SK-N-SH (cell line): Measurements from ENCODE around the gene PARP11. TPM values are rescaled to one million over a fixed set of nuclear protein-coding genes. Genes with fewer than 3 reads are reported as not detected.

Source experiments
- CTCF ChIA-PET: fragments of 300-600, 350-600 bp; formaldehyde crosslinking; extraction: SDS; loops from one replicate; lab custom pipeline; 2021; lab: Yijun Ruan, JAX
- POLR2A ChIA-PET: fragments of 350-600 bp; sonication (Branson Sonifier 250); formaldehyde crosslinking; extraction: SDS; loops from one replicate; lab custom pipeline; 2020; ENCODE audit warnings: antibody characterized with exemption, inconsistent platforms; lab: Yijun Ruan, JAX
- DNase-seq: peaks from one replicate; pipeline ENCODE4 v3.0.0; 2012
- H2AFZ ChIP-seq: fragments of 200-600 bp; sonication (generic); 2 replicates; pipeline ENCODE4 v1.8.1; 2016; ENCODE audit warnings: antibody characterized with exemption, mild to moderate bottlenecking, low read depth
- H3F3A ChIP-seq: fragments of 200-600 bp; sonication (generic); replicated peaks from 2 replicates; pipeline ENCODE3; 2016; ENCODE audit warnings: antibody characterized with exemption, mild to moderate bottlenecking; ENCODE audit not compliant: insufficient read depth
- H3K27ac ChIP-seq, 2 experiments: fragments of 200-500 bp in 1 of 2; fragments of 200-600 bp in 1 of 2; sonication (Bioruptor generic) in 1 of 2; sonication (generic), shearing (Covaris generic) in 1 of 2; 2 replicates each; pipeline versions ENCODE4 v1.5.1 to v1.6.1; 2014 to 2016; ENCODE audit warnings: low read depth in 2 of 2, inconsistent platforms in 1 of 2, low read length in 1 of 2, mild to moderate bottlenecking in 1 of 2, mixed read lengths in 1 of 2
- H3K27me3 ChIP-seq: fragments of 200-600 bp; sonication (generic), shearing (Covaris generic); 2 replicates; pipeline ENCODE4 v1.6.1; 2016; ENCODE audit warnings: mixed run types; ENCODE audit not compliant: insufficient read depth
- H3K36me3 ChIP-seq, 2 experiments: fragments of 200-500 bp in 1 of 2; fragments of 200-600 bp in 1 of 2; sonication (Bioruptor generic) in 1 of 2; sonication (generic) in 1 of 2; replicated peaks in 1 of 2; 2 replicates each; pipeline versions ENCODE3 to v1.5.1; 2014 to 2016; ENCODE audit warnings: low read length in 1 of 2, mild to moderate bottlenecking in 1 of 2; ENCODE audit not compliant: insufficient read depth in 2 of 2, control insufficient read depth in 1 of 2
- H3K4me1 ChIP-seq, 2 experiments: fragments of 200-500 bp in 1 of 2; fragments of 200-600 bp in 1 of 2; sonication (Bioruptor generic) in 1 of 2; sonication (generic), shearing (Covaris generic) in 1 of 2; 2 replicates each; pipeline versions ENCODE4 v1.5.1 to v1.6.1; 2014 to 2016; ENCODE audit warnings: low read depth in 1 of 2, low read length in 1 of 2, mixed run types in 1 of 2; ENCODE audit not compliant: insufficient read depth in 2 of 2, control insufficient read depth in 1 of 2
- H3K4me2 ChIP-seq: fragments of 200-600 bp; sonication (generic), shearing (Covaris generic); 2 replicates; pipeline ENCODE4 v1.6.1; 2017; ENCODE audit warnings: mixed run types
- H3K4me3 ChIP-seq, 2 experiments: fragments of 200-500 bp in 1 of 2; fragments of 200-600 bp in 1 of 2; sonication (Bioruptor generic) in 1 of 2; sonication (generic), shearing (Covaris generic) in 1 of 2; 2 replicates each; pipeline versions ENCODE4 v1.5.1 to v1.8.1; 2014 to 2016; ENCODE audit warnings: low read depth in 2 of 2, inconsistent platforms in 1 of 2, low read length in 1 of 2, mild to moderate bottlenecking in 1 of 2, mixed read lengths in 1 of 2, moderate library complexity in 1 of 2
- H3K79me2 ChIP-seq: fragments of 200-600 bp; sonication (generic); 2 replicates; pipeline ENCODE4 v1.8.1; 2017; ENCODE audit warnings: mild to moderate bottlenecking; ENCODE audit not compliant: insufficient read depth
- H3K9ac ChIP-seq: fragments of 200-600 bp; sonication (generic); 2 replicates; pipeline ENCODE4 v1.6.1; 2017; ENCODE audit warnings: mixed run types
- H3K9me2 ChIP-seq: fragments of 200-600 bp; sonication (generic); 2 replicates; pipeline ENCODE4 v1.6.1; 2017; ENCODE audit warnings: mixed run types
- H3K9me3 ChIP-seq: fragments of 200-600 bp; sonication (generic); 2 replicates; pipeline ENCODE4 v1.6.1; 2017; ENCODE audit warnings: mixed run types, mild to moderate bottlenecking, moderate library complexity
- H4K20me1 ChIP-seq: fragments of 200-600 bp; sonication (generic); 2 replicates; pipeline ENCODE4 v1.6.1; 2017; ENCODE audit warnings: mild to moderate bottlenecking, mixed run types; ENCODE audit not compliant: insufficient read depth
- FOXM1 ChIP-seq: IDR thresholded peaks from 2 replicates; pipeline ENCODE4 v1.4.0; 2012; ENCODE audit warnings: low read depth, mild to moderate bottlenecking
- GABPA ChIP-seq: IDR thresholded peaks from 2 replicates; pipeline ENCODE4 v1.4.0; 2012; ENCODE audit warnings: low read depth, mild to moderate bottlenecking
- MEF2A ChIP-seq: IDR thresholded peaks from 2 replicates; pipeline ENCODE4 v1.4.0; 2012; ENCODE audit warnings: low read depth, borderline replicate concordance
- NFIC ChIP-seq: IDR thresholded peaks from 2 replicates; pipeline ENCODE4 v1.4.0; 2012; ENCODE audit warnings: borderline replicate concordance
- POLR2AphosphoS5 ChIP-seq: IDR thresholded peaks from 2 replicates; pipeline ENCODE4 v1.6.1; 2012; ENCODE audit warnings: low read depth, low read length
- REST ChIP-seq: IDR thresholded peaks from 2 replicates; pipeline ENCODE4 v1.6.1; 2012; ENCODE audit warnings: mild to moderate bottlenecking, low read depth, low read length, moderate library complexity
- SIN3A ChIP-seq: IDR thresholded peaks from 2 replicates; pipeline ENCODE4 v1.6.1; 2012; ENCODE audit warnings: low read depth, mild to moderate bottlenecking, low read length, moderate library complexity, borderline replicate concordance
- USF2 ChIP-seq: fragments of 150-350 bp; IDR thresholded peaks from 2 replicates; pipeline ENCODE4 v1.6.1; 2017; ENCODE audit warnings: antibody characterized with exemption, low read length, low read depth, borderline replicate concordance
- YY1 ChIP-seq: IDR thresholded peaks from 2 replicates; pipeline ENCODE4 v1.4.0; 2012; ENCODE audit warnings: low read depth, mild to moderate bottlenecking
- WGBS: methylation state at CpG from one replicate; pipeline ENCODE4 v1.1.6; 2017; ENCODE audit warnings: low lambda C conversion rate; 5-methylcytosine and 5-hydroxymethylcytosine counted together
- polyA plus RNA-seq, 3 experiments: library from polyadenylated mRNA; depleted of rRNA; stranded (reverse); fragments of >200 nt; gene quantifications; 2 replicates each; pipeline ENCODE4 v1.2.3, GENCODE V29; 2012
- TF ChIP-seq, protein P1 (sequence below): fragments of 200-600 bp; sonication (generic); IDR thresholded peaks from 2 replicates; pipeline ENCODE4 v1.6.1; 2017; ENCODE audit warnings: antibody characterized with exemption, mild to moderate bottlenecking, moderate library complexity

The PARP11 gene
- polyA plus RNA-seq, 1 of the 3 experiments (the other 2 are of a cell fraction) = 1.8 TPM

DNA sequence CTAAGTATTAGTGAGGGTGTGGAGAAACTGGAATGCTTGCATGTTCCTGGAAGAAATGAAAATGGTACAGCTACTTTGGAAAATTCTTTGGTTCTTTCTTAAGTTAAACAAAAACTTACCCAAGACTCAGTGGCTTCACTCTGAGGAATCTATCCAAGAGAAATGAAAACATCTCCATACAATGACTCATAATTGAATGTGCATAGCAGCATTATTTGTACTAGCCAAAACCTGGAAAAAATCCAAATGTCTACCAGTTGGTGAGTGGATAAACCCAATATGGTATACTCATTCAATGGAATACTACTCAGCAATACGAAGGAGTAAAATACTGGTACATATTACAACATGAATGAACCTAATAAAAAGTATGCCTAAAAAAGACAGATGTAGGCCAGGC, 102.3 kb downstream of the PARP11 start:
- H3K27me3 ChIP-seq = peaks cover 6% of the 10 kb centered on the region; the same call in 1 of the 2 replicates
- H3K4me2 ChIP-seq = no peak overlapping the region
- no peak overlapping the region for H3K4me3 ChIP-seq
- H3K9ac ChIP-seq = no peak overlapping the region
- no peaks in the 10 kb centered on the region for H3K36me3 ChIP-seq
- H3F3A ChIP-seq = no peaks in the 10 kb centered on the region
- WGBS = 69% methylated on average over 1 of the region's 1 CpG
- ChIA-PET CTCF (interaction anchor here (4.4 to 10.3 kb wide), 2 partner anchors 34 to 472 kb away, joined by 20 to 203 read pairs; no protein-coding TSS in a partner anchor), POLR2A (no interaction called here)
- H3K4me1 ChIP-seq = no peaks in the 10 kb centered on the region
- TF ChIP-seq REST = no peak
- no peak for DNase-seq
- no peak overlapping the region for H2AFZ ChIP-seq
- no peaks in the 10 kb centered on the region for H3K79me2 ChIP-seq
- H3K9me2 ChIP-seq = no peaks in the 10 kb centered on the region
- H3K27ac ChIP-seq = no peak overlapping the region
- H4K20me1 ChIP-seq = no peaks in the 10 kb centered on the region
- H3K9me3 ChIP-seq = no peaks in the 10 kb centered on the region

DNA sequence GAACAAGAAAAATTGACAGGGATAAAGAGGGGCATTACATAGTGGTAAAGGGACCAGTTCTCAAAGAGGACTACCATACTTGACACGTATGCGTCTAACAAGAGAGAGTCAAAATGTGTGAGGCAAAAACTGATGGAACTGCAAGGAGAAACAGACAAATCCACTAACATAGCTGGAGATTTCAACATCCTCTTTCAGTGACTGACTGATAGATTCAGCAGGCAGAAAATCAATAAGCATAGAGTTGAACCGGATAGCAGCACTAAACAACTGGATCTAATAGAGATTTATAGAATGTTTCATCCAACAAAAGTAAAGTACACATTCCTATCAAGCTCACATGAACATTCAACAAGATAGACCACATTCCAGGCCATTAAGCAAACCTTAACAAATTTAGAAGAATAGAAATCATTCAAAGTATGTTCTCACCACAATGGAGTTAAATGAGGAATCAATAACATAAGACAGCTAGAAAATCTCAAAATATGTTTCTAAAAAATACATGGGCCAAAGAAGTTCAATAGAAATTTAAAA, 104.2 kb downstream of the PARP11 start:
- Histone ChIP-seq H3K27me3 (peaks cover 4% of the 10 kb centered on the region; the same call in 1 of the 2 replicates), H3K9ac (no peak overlapping the region), H3K79me2 (no peaks in the 10 kb centered on the region), H3K4me1 (no peaks in the 10 kb centered on the region), H3F3A (no peaks in the 10 kb centered on the region), H2AFZ (no peak overlapping the region), H3K4me3 (no peak overlapping the region), H3K9me3 (no peaks in the 10 kb centered on the region)
- CTCF ChIA-PET = interaction anchor here (0.7 to 10.3 kb wide), 3 partner anchors 35 to 470 kb away, joined by 3 to 203 read pairs (median 4); no protein-coding TSS in a partner anchor
- DNase-seq = no peak
- 88% methylated on average over 3 of the region's 3 CpGs for WGBS
- TF ChIP-seq MEF2A = no peak
- no peak for TF ChIP-seq NFIC
- no peak for TF ChIP-seq POLR2AphosphoS5
- no peak for TF ChIP-seq SIN3A
- TF ChIP-seq FOXM1 = no peak
- no peak for TF ChIP-seq USF2
- TF ChIP-seq, protein P1, sequence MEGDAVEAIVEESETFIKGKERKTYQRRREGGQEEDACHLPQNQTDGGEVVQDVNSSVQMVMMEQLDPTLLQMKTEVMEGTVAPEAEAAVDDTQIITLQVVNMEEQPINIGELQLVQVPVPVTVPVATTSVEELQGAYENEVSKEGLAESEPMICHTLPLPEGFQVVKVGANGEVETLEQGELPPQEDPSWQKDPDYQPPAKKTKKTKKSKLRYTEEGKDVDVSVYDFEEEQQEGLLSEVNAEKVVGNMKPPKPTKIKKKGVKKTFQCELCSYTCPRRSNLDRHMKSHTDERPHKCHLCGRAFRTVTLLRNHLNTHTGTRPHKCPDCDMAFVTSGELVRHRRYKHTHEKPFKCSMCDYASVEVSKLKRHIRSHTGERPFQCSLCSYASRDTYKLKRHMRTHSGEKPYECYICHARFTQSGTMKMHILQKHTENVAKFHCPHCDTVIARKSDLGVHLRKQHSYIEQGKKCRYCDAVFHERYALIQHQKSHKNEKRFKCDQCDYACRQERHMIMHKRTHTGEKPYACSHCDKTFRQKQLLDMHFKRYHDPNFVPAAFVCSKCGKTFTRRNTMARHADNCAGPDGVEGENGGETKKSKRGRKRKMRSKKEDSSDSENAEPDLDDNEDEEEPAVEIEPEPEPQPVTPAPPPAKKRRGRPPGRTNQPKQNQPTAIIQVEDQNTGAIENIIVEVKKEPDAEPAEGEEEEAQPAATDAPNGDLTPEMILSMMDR = no peak
- no peak for TF ChIP-seq YY1
- TF ChIP-seq GABPA = no peak
- TF ChIP-seq, all 33 proteins: peak for 0
- POLR2A ChIA-PET = no interaction called here
- Histone ChIP-seq H3K27ac (no peak overlapping the region), H3K4me2 (no peak overlapping the region), H3K36me3 (no peaks in the 10 kb centered on the region), H3K9me2 (no peaks in the 10 kb centered on the region), H4K20me1 (no peaks in the 10 kb centered on the region)
